NCI-H510A treated with DMSO at 0.1 percent for 48 hours (cell line): ENCODE measurements around the gene PIGV.

ENCODE experiments used
- DNase-seq: peaks from one replicate; lab custom pipeline; 2025; lab: John Stamatoyannopoulos, UW

Gene PIGV

GRCh38 chr1:26774462-26774861 is 13.3 kb upstream of the PIGV start:
- DNase-seq = no peak

DNA sequence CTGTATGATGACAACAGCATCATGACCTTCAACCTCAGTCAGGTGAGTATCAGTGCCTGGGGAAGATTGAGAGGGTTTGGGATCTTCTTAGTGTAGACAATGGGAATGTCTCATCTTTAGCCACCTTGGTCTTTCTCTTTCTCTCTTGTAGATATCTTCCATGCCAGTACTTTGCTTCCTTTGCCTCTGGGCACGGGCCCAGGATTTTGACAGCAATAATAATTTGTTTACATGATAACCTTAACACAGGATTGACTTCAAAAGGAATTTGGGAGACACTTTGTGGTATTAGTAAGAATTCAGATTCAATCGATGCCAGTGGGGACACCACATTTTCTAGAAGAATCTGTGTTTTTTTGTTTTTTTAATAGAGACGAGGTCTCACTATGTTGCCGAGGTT is 12.1 kb upstream of the PIGV start:
- DNase-seq = no peak

DNA sequence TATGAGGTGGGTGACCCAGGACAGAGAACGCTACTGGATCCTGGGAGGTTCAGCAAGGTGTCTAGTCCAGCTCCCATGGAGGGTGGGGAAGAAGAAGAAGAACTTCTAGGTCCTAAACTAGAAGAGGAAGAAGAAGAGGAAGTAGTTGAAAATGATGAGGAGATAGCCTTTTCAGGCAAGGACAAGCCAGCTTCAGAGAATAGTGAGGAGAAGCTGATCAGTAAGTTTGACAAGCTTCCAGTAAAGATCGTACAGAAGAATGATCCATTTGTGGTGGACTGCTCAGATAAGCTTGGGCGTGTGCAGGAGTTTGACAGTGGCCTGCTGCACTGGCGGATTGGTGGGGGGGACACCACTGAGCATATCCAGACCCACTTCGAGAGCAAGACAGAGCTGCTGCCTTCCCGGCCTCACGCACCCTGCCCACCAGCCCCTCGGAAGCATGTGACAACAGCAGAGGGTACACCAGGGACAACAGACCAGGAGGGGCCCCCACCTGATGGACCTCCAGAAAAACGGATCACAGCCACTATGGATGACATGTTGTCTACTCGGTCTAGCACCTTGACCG is 8.6 kb upstream of the PIGV start:
- no peak for DNase-seq

GRCh38 chr1:26780344-26780957 is 7.3 kb upstream of the PIGV start:
- no peak for DNase-seq

- no peak for DNase-seq
Measured at GRCh38 chr1:26781206-26781825, 6.4 kb upstream of the PIGV start.

DNA sequence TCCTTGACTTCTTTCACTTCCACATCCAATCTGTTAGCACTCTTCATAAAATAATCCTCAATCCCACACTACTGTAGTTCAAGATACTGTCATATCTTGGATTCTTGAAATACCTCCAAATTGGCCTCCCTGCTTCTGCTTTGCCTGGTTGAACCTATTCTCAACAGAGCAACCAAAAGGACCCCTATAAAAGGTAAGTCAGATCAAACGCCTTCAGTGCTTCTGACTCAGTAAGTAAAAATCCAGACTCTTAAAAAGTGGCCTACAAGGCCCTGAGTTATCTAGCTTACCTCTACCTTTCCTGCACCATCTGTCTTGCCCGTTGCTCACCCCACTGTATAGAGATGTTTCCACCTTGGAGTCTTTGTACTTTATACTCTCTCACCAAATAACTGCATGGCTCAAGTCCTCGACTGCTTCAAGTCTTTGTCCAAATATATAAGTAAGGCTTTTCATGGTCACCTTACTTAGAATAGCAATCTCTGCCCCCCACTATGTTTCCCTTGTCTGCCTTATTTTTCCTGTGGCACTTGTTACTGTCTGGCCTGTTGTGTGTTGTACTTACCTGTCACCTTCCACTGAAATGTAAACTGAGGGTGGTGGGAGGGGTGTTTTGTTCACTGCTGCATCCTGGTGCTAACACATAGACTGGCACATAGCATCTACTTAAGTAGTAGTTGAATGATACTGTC is 5.1 kb upstream of the PIGV start:
- DNase-seq = no peak

DNA sequence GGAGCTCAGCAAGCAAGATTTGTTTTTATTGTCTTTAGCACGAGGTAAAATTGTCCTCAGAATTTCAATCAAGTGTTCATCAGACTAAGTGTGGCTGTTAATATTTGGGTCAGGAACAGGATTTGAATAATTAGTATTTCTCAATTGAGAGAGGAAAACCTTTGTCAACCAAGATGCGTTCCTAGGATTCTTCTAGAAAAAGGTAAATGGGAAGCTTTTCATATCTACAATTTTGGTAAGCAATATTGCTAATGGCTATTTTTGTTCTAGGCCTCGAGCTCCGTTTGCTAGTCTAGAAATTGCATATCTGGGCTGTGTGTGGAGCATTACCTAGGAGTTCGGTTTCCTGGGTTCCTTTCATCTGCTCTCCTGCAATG is 4.1 kb upstream of the PIGV start:
- DNase-seq = no peak

- DNase-seq = peak; percentile 79
Measured at GRCh38 chr1:26784023-26784871, 3.5 kb upstream of the PIGV start.

DNA sequence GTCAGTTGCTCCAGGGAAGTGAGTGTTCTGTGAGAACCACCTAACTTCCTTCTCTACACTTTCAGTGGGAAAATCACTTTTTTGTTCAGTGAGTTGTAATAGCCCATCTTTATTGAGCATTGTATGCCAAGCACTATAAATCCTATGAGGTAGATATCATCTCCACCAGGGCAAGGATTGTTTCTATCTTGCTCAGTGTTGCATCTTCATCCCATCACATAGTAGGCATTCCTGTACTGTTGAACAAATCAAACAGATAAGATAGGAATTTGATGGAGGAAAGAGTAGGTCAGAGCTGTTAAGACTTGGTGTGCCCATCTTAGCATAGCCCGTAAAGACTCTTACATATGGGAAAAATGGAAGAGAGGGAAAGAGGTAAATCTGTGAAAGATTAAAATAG is 2.9 kb upstream of the PIGV start:
- no peak for DNase-seq

- DNase-seq = no peak
Measured at GRCh38 chr1:26785611-26786436, 1.9 kb upstream of the PIGV start.

GRCh38 chr1:26786437-26787380 is 1.0 kb upstream of the PIGV start:
- DNase-seq = peak; percentile 63

- peak; percentile 77 for DNase-seq
Measured at GRCh38 chr1:26787381-26787705, 407 bp upstream of the PIGV start.

DNA sequence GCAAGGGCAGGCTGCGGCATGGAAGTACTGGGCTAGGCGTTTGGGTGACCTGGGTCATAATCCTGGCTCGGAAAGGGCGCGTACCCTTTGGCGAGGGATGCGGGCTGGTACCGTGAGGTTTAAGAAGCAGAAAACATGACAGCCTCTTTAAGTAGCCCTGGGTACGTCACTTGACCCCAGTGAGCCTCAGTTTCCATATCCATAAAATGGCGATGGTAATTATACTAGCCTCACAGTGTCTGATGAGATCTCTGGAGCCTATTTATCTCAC is 700 bp downstream of the PIGV start:
- DNase-seq = no peak

DNA sequence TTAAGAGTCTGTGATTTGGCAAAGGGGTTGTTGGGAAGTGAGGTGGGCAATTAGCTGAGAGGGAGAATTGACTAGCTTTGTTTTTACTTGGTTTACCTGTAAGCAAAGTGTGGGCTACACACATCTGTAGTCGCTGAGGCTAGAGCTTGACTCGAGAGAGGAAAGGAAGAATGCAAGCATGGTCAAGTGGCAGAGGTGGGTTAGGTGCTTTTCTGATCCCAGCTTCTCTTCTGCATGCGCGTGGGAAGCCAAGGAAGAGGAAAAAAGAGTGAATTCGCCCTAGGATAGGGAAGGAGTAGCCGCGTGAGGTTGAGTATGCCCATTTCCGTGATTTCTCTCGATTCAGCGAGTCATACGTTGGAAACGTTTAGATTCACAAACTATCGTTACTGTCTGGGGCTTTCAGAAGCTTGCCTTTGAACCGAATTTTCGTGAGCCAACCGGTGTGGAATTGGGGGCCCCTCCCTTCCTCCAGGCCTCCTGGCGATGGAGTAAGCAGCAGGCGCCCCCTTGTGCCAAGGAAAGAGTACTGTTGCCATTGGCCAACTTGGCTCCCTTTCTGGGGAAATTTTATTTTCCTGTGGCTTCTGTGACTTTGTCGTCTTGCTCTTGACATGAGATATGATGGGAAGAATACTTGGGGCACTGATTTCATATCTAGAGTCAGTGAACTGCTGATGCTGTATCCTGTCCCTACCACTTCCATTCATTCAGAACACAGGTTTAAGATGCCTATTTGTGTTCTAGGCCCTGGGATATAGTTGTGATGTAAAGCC is 1.3 kb downstream of the PIGV start:
- peak; percentile 86 for DNase-seq

DNA sequence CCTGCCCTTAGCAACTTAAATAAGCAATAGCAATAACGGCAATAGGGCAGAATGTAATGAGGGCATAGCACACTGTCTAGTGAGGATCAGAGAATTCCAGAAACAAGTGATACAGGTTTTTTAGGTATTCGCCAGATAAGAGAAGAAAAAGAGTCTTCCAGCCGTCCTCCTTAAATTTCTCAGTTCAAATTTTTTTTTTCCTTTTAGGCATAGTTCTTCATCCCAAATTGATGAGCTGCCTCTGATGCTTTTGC is 1.8 kb downstream of the PIGV start:
- no peak for DNase-seq

- DNase-seq = no peak
Measured at GRCh38 chr1:26789931-26790330, 2.2 kb downstream of the PIGV start.

- DNase-seq = no peak
Measured at GRCh38 chr1:26790551-26790953, 2.8 kb downstream of the PIGV start.

- no peak for DNase-seq
Measured at GRCh38 chr1:26791148-26791547, 3.4 kb downstream of the PIGV start.

DNA sequence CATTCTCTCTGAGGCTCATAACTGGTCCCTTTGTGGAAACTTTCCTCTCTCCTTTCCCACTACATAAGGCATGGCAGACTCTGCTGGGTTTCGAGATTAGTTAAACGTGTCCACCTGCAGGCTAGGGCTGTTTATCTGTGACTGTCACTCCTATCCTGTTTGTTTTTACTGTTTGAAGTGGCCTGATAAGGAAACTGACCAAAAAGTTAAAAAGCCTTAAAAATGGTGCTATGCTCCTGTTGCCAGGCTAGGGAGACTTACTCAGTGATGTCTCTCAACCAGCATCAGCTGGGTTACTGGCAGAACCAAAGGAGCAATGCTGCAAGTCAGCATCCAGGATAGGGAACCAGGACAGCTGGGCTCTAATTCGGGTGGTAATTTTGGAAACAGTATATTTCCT is 3.9 kb downstream of the PIGV start:
- DNase-seq = no peak

- no peak for DNase-seq
Measured at GRCh38 chr1:26792924-26793323, 5.2 kb downstream of the PIGV start.
